Measurements from ENCODE around the gene GPR157.
A peak's percentile ranks its signal among the peaks of the same experiment; 100 is the strongest.

Gene GPR157

DNA sequence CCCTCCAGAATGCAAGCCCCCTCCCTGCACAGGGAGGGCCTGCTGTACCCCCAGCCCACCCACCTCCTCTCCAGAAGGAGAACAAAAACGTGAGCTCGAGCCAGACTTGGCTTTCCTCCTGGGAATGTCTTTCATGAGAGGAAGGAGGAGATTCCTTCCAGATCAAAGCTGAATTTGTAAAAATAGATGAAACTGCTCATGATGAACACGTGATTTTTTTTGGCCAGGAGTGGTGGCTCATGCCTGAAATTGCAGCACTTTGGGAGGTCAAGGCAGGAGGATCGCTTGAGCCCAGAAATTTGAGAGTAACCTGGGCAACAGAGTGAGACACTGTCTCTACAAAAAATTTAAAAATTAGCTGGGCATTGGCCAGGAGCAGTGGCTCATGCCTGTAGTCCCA is 21.8 kb downstream of the GPR157 start:
- TF ChIP-seq ZNF70 (CRISPR knock-in tag; IDR thresholded peaks at IDR 0.05) = no peak
- no peak for TF ChIP-seq TOX (CRISPR knock-in tag; IDR thresholded peaks at IDR 0.05; ENCODE audit: borderline replicate concordance)
- no peak for TF ChIP-seq GLIS3 (CRISPR knock-in tag; IDR thresholded peaks at IDR 0.05)
- TF ChIP-seq, protein P1, sequence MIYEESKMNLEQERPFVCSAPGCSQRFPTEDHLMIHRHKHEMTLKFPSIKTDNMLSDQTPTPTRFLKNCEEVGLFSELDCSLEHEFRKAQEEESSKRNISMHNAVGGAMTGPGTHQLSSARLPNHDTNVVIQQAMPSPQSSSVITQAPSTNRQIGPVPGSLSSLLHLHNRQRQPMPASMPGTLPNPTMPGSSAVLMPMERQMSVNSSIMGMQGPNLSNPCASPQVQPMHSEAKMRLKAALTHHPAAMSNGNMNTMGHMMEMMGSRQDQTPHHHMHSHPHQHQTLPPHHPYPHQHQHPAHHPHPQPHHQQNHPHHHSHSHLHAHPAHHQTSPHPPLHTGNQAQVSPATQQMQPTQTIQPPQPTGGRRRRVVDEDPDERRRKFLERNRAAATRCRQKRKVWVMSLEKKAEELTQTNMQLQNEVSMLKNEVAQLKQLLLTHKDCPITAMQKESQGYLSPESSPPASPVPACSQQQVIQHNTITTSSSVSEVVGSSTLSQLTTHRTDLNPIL (CRISPR knock-in tag; IDR thresholded peaks at IDR 0.05; ENCODE audit: low read depth) = no peak
- TF ChIP-seq, protein P2, sequence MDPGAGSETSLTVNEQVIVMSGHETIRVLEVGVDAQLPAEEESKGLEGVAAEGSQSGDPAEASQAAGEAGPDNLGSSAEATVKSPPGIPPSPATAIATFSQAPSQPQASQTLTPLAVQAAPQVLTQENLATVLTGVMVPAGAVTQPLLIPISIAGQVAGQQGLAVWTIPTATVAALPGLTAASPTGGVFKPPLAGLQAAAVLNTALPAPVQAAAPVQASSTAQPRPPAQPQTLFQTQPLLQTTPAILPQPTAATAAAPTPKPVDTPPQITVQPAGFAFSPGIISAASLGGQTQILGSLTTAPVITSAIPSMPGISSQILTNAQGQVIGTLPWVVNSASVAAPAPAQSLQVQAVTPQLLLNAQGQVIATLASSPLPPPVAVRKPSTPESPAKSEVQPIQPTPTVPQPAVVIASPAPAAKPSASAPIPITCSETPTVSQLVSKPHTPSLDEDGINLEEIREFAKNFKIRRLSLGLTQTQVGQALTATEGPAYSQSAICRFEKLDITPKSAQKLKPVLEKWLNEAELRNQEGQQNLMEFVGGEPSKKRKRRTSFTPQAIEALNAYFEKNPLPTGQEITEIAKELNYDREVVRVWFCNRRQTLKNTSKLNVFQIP (CRISPR knock-in tag; IDR thresholded peaks at IDR 0.05; ENCODE audit: borderline replicate concordance, low read depth) = no peak
- no peak for TF ChIP-seq ZNF565 (CRISPR knock-in tag; conservative IDR thresholded peaks at IDR 0.05; ENCODE audit: low read depth)
- no peak for TF ChIP-seq ZC3H10 (CRISPR knock-in tag; IDR thresholded peaks at IDR 0.05)
- TF ChIP-seq, protein P3, sequence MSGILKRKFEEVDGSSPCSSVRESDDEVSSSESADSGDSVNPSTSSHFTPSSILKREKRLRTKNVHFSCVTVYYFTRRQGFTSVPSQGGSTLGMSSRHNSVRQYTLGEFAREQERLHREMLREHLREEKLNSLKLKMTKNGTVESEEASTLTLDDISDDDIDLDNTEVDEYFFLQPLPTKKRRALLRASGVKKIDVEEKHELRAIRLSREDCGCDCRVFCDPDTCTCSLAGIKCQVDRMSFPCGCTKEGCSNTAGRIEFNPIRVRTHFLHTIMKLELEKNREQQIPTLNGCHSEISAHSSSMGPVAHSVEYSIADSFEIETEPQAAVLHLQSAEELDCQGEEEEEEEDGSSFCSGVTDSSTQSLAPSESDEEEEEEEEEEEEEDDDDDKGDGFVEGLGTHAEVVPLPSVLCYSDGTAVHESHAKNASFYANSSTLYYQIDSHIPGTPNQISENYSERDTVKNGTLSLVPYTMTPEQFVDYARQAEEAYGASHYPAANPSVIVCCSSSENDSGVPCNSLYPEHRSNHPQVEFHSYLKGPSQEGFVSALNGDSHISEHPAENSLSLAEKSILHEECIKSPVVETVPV (CRISPR knock-in tag; IDR thresholded peaks at IDR 0.05) = no peak
- no peak for TF ChIP-seq ZFP3 (CRISPR knock-in tag; IDR thresholded peaks at IDR 0.05)
- no peak for TF ChIP-seq TCF4 (CRISPR knock-in tag; IDR thresholded peaks at IDR 0.05; ENCODE audit: borderline replicate concordance)
- TF ChIP-seq ZNF8 (CRISPR knock-in tag; IDR thresholded peaks at IDR 0.05) = no peak
- TF ChIP-seq OSR1 (CRISPR knock-in tag; IDR thresholded peaks at IDR 0.05) = no peak
- TF ChIP-seq CSDC2 (CRISPR knock-in tag; IDR thresholded peaks at IDR 0.05) = no peak
- TF ChIP-seq ESRRG (CRISPR knock-in tag; IDR thresholded peaks at IDR 0.05) = no peak
- no peak for TF ChIP-seq ISL1 (CRISPR knock-in tag; IDR thresholded peaks at IDR 0.05)
- TF ChIP-seq SNAI2 (CRISPR knock-in tag; IDR thresholded peaks at IDR 0.05) = no peak
- ATAC-seq = no peak

DNA sequence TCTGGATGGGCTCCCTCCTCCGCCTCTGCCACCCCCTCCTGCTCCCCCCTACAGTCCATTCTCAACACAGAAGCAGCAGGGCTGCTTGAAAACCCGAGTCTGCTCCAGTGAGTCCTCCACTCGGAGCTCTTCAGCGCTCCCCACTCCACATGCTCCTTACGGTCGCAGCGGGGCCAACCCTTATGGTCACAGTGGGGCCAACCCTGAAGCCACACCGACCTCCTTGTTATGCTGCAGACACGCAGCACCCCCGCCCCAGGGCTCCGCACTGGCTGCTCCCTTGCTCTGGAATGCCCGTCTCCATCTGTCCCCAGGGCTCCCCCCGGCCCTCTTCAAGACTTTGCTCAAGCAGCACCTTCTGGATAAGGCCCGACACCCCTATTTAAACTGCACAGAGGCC is 22.6 kb downstream of the GPR157 start:
- no peak for TF ChIP-seq ZNF70 (CRISPR knock-in tag; IDR thresholded peaks at IDR 0.05)
- TF ChIP-seq OSR1 (CRISPR knock-in tag; IDR thresholded peaks at IDR 0.05) = no peak
- ATAC-seq = no peak

DNA sequence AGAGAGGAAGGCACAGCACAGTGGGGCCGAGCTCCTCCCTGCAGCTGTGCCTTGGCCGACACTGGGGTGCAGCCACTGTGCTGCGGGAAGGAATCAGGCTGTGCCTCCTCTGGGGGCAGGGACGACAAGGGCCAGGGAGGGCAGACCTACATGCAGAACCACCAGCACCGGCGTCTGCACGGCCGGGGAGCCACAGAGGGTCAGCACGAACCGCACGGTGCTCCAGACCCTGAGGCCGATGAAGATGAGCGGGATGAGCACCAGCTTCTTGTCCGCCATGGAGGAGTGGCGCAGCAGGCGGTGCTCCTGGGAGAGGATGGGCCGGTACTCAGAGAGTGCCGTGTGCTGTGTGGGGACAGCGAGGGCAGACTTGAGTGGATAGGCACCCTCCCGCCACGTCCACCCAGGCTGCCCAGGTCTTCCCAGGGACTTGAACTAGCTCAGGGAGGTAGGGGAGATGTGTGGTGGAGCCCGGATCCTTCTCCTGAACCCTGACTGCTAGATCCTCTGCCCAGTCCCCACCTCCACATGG is 23.5 kb downstream of the GPR157 start:
- no peak for ATAC-seq
- TF ChIP-seq PPARA (CRISPR knock-in tag; IDR thresholded peaks at IDR 0.05; ENCODE audit: borderline replicate concordance) (no peak), ZNF8 (CRISPR knock-in tag; IDR thresholded peaks at IDR 0.05) (no peak), ZNF565 (CRISPR knock-in tag; conservative IDR thresholded peaks at IDR 0.05; ENCODE audit: low read depth) (no peak)
- TF ChIP-seq, protein P3 (CRISPR knock-in tag; IDR thresholded peaks at IDR 0.05) = no peak

DNA sequence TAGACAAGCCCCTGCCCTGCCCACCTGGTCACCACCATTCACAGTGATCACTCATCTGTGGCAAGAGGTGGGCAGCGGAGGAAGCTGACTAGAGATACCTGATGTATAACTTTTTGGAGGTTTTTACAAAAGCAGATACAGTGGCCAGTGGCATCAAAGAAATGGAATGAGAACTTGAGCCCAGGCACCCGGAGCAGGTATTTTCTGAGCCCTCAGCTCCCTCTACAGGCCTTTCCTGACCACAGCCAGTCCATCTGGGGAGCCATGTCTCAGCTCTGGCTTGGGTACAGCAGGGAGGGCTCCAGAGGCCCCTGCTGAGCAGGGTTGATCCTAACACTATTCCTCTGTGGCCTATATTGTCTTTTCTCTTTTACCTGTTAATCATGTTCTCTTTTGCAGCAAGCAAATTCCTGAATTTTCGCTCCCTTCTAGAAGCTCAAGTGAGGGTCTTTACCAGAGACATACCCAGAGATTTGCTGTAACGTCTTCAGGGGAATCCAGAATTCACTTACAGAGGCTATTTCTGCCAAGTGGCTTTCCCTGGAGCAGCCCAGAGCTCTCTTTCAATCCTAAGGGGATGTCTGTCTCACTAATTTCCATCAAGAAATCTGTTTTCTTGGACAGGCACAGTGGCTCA is 27.3 kb downstream of the GPR157 start:
- TF ChIP-seq OSR1 (CRISPR knock-in tag; IDR thresholded peaks at IDR 0.05) = no peak
- no peak for TF ChIP-seq SNAI2 (CRISPR knock-in tag; IDR thresholded peaks at IDR 0.05)
- no peak for TF ChIP-seq RARB (CRISPR knock-in tag; IDR thresholded peaks at IDR 0.05)
- TF ChIP-seq, protein P4, sequence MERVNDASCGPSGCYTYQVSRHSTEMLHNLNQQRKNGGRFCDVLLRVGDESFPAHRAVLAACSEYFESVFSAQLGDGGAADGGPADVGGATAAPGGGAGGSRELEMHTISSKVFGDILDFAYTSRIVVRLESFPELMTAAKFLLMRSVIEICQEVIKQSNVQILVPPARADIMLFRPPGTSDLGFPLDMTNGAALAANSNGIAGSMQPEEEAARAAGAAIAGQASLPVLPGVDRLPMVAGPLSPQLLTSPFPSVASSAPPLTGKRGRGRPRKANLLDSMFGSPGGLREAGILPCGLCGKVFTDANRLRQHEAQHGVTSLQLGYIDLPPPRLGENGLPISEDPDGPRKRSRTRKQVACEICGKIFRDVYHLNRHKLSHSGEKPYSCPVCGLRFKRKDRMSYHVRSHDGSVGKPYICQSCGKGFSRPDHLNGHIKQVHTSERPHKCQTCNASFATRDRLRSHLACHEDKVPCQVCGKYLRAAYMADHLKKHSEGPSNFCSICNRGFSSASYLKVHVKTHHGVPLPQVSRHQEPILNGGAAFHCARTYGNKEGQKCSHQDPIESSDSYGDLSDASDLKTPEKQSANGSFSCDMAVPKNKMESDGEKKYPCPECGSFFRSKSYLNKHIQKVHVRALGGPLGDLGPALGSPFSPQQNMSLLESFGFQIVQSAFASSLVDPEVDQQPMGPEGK (CRISPR knock-in tag; IDR thresholded peaks at IDR 0.05; ENCODE audit: borderline replicate concordance) = no peak
- peak; percentile 52; the same call in 1 of the 2 replicates for TF ChIP-seq ZFP30 (CRISPR knock-in tag; IDR thresholded peaks at IDR 0.05)
- peak; percentile 94 for ATAC-seq
